Upper lobe of left lung (tissue), 4 donors: ENCODE results near the gene XXYLT1.

Source experiments
- POLR2A ChIP-seq, 4 donors: fragments of 450-650 bp; IDR thresholded peaks; one replicate each; pipeline ENCODE4 v1.5.1; 2016 to 2017; ENCODE audit warnings: antibody characterized with exemption in 4 of 4, mild to moderate bottlenecking in 2 of 4
- TF ChIP-seq, protein P1 (sequence below), 6 experiments: fragments of 450-650 bp in 4 of 6; fragments of 200-600 bp in 2 of 6; sonication (generic) in 2 of 6; IDR thresholded peaks; one replicate each; pipeline ENCODE4 v1.5.1; 2016 to 2019; ENCODE audit warnings: antibody characterized with exemption in 6 of 6

DNA sequence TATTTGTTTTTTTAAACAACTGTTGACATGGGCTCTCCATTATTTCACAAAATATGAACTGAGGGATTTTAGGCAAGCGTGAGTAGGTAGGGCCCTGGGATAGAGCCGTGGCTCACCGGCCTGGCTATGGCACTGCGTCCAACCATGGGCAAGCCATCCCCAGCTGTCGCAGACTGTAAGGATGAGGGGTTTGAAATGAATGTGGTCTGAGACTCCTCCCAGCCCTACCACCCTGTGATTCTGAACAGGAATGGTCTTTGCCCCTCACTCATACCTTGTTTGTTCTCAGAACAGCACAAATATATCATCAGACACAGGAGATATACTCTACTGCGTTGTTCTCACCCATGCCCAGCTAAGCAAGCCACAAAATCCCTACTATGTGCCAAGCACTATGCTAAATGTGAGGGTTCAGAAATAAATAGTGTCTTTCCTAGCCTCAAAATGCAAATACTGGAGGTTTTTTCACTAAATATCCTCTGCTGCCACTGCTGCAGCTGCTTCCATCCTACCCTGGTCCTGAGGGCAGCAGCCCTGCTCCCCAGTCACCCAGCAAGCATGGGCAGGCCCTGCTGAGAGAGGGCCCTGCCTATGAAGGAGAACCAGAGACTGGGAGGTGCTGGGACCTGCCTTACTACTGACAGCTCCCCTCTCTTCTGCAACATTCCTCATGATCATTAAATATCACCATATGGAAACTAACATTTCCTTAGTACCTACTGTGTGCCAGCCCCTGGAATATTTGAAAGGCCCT, 102.8 kb downstream of the XXYLT1 start:
- no peak for TF ChIP-seq POLR2A (IDR thresholded peaks at IDR 0.05)
- TF ChIP-seq, protein P1, sequence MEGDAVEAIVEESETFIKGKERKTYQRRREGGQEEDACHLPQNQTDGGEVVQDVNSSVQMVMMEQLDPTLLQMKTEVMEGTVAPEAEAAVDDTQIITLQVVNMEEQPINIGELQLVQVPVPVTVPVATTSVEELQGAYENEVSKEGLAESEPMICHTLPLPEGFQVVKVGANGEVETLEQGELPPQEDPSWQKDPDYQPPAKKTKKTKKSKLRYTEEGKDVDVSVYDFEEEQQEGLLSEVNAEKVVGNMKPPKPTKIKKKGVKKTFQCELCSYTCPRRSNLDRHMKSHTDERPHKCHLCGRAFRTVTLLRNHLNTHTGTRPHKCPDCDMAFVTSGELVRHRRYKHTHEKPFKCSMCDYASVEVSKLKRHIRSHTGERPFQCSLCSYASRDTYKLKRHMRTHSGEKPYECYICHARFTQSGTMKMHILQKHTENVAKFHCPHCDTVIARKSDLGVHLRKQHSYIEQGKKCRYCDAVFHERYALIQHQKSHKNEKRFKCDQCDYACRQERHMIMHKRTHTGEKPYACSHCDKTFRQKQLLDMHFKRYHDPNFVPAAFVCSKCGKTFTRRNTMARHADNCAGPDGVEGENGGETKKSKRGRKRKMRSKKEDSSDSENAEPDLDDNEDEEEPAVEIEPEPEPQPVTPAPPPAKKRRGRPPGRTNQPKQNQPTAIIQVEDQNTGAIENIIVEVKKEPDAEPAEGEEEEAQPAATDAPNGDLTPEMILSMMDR (IDR thresholded peaks at IDR 0.05) = no peak
